ENCODE data around the gene SYNCRIP. TPM values are rescaled to one million over a fixed set of nuclear protein-coding genes. Genes with fewer than 3 reads are reported as not detected.

SYNCRIP gene
- total and polyA plus RNA-seq, 2 of the 4 experiments (the other 2 are of a cell fraction) = 50.1 to 59.3 TPM

GRCh38 chr6:85680388-85680787 is 37.7 kb upstream of the SYNCRIP start:
- Histone ChIP-seq H3K9me1 (ENCODE audit: insufficient read depth, low read length) (no peaks in the 10 kb centered on the region), H4K8ac (ENCODE audit: low read depth in 2 of 2, low read length in 2 of 2) (peak overlapping the region in 1 of 2 experiments; percentile 28; a peak in 1 of 4 replicates), H3K27me3 (ENCODE audit: control insufficient read depth, insufficient read depth, low read length) (no peaks in the 10 kb centered on the region), H3K14ac (replicated peaks; ENCODE audit: low read depth, low read length) (0 out of 2 replicates have a peak overlapping the region, but pooled peaks have one; percentile 43), H3K4ac (ENCODE audit: low read depth, low read length) (peak overlapping the region; percentile 50; the same call in 1 of the 2 replicates), H3K9ac (ENCODE audit: low read depth, low read length) (peak overlapping the region; percentile 71; the same call in 1 of the 2 replicates), H4K91ac (ENCODE audit: insufficient read depth, low read depth, low read length) (no peak overlapping the region; the same call in 1 of the 2 replicates), H2BK20ac (ENCODE audit: low read depth, low read length) (no peak overlapping the region), H3K4me2 (ENCODE audit: low read depth, low read length) (peak overlapping the region; percentile 69), H3K23ac (ENCODE audit: low read depth, low read length) (0 out of 2 replicates have a peak overlapping the region, but pooled peaks have one; percentile 13), H4K5ac (ENCODE audit: low read depth, low read length) (no peak overlapping the region), H2BK120ac (ENCODE audit: low read depth, low read length) (peak overlapping the region; percentile 65; the same call in 1 of the 2 replicates), H3K36me3 (ENCODE audit: control insufficient read depth, insufficient read depth, low read length) (peaks cover 4% of the 10 kb centered on the region), H2AK5ac (ENCODE audit: low read depth, low read length) (peak overlapping the region; percentile 40; the same call in 1 of the 2 replicates), H4K20me1 (ENCODE audit: insufficient read depth, low read length) (peaks cover 31% of the 10 kb centered on the region), H2BK5ac (ENCODE audit: low read depth, low read length, poor library complexity, severe bottlenecking) (peak overlapping the region; percentile 77), H3K79me1 (ENCODE audit: low read depth in 1 of 2, low read length in 2 of 2) (peaks cover 13 to 31% of the 10 kb centered on the region in 2 experiments; a peak in 3 of 4 replicates), H2AK9ac (replicated peaks; ENCODE audit: low read depth, low read length, poor library complexity) (no peak overlapping the region), H2BK15ac (ENCODE audit: low read depth, low read length) (no peak overlapping the region), H3K4me1 (ENCODE audit: control insufficient read depth, insufficient read depth, low read length) (peaks cover 2% of the 10 kb centered on the region; the same call in 1 of the 2 replicates), H3K4me3 (ENCODE audit: insufficient read depth, low read depth, low read length) (peak overlapping the region; percentile 60; the same call in 1 of the 2 replicates), H2AFZ (replicated peaks; ENCODE audit: low read length, poor library complexity) (peak overlapping the region; percentile 78), H3K56ac (ENCODE audit: extremely low read depth, insufficient read depth, low read length) (0 out of 2 replicates have a peak overlapping the region, but pooled peaks have one; percentile 16), H3K9me3 (ENCODE audit: control insufficient read depth, insufficient read depth, low read length) (no peaks in the 10 kb centered on the region), H3K18ac (ENCODE audit: low read depth, low read length) (no peak overlapping the region), H3K27ac (ENCODE audit: insufficient read depth, low read length) (peak overlapping the region; percentile 49; the same call in 1 of the 2 replicates)
- POLR2A ChIA-PET (ENCODE audit: unreplicated experiment) = no interaction called here
- DNase-seq (no peak), ATAC-seq (ENCODE audit: low read depth) (no peak)
- intact Hi-C loops (cut with micrococcal nuclease) (no loop called here), in situ Hi-C loops (cut with MboI; ENCODE audit: low sequenced_read_pairs) (no loop called here), dilution Hi-C loops (cut with HindIII; ENCODE audit: low sequenced_read_pairs, unreplicated experiment) (no loop called here)
- 100% methylated on average over 1 of the region's 7 CpGs; no CpG with 5 or more reads in 1 of the 2 experiments for WGBS, 2 experiments (ENCODE audit: extremely low coverage in 2 of 2, insufficient read length in 1 of 2)
- TF ChIP-seq BHLHE40 (IDR thresholded peaks at IDR 0.05; ENCODE audit: low read depth, low read length) (no peak), CTCF (conservative IDR thresholded peaks at IDR 0.05; ENCODE audit: low read depth, low read length) (no peak), CEBPB (IDR thresholded peaks at IDR 0.05; ENCODE audit: low read depth, low read length) (no peak)
- no TSS peak for BruUV-seq (replicated peaks)
- CTCF ChIA-PET = no interaction called here

Measured in IMR-90 (cell line).